Measurements from ENCODE around the gene CD209. TPM values are rescaled to one million over a fixed set of nuclear protein-coding genes. Genes with fewer than 3 reads are reported as not detected.

Gene CD209
- total and polyA plus RNA-seq, 12 donors: 0.67 to 50.6 (median 14.8) TPM

DNA sequence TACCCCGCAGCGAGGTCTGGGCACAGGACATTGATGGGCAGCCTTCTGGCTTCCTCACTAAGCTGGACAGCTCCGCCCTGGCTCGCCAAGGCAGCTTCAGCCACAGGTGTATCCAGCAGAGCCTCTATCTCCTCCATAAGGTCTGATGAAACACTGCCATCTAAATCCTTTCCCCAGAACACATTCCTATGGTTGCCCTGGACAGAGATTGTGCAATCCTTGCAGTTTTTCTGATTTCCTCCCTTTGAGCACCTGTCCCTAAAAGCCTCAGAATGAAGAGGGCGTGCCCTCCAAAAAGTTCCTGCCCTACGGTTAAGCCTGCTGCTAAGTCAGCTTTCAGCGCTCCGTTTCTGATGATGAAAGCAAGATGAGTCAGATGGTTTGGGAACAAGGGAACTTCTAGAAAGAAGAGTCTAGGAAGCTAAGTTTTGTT is 36.7 kb upstream of the CD209 start:
- no peaks in the 10 kb centered on the region for H3K27me3 ChIP-seq
- peak overlapping the region in 1 of 5 donors; percentile 26 for H3K27ac ChIP-seq
- no peaks in the 10 kb centered on the region for H3K36me3 ChIP-seq (replicated peaks in 1 of 2)
- H3K4me1 ChIP-seq (replicated peaks in 1 of 2): peaks cover 2 to 19% of the 10 kb centered on the region in 2 donors
- WGBS, 4 donors: 8 to 32% (median 27%) methylated on average over 5 to 8 of the region's 8 CpGs
- peak in 6 of 7 donors; percentile 55 to 77 (median 64) for DNase-seq
- TF ChIP-seq, protein P1, sequence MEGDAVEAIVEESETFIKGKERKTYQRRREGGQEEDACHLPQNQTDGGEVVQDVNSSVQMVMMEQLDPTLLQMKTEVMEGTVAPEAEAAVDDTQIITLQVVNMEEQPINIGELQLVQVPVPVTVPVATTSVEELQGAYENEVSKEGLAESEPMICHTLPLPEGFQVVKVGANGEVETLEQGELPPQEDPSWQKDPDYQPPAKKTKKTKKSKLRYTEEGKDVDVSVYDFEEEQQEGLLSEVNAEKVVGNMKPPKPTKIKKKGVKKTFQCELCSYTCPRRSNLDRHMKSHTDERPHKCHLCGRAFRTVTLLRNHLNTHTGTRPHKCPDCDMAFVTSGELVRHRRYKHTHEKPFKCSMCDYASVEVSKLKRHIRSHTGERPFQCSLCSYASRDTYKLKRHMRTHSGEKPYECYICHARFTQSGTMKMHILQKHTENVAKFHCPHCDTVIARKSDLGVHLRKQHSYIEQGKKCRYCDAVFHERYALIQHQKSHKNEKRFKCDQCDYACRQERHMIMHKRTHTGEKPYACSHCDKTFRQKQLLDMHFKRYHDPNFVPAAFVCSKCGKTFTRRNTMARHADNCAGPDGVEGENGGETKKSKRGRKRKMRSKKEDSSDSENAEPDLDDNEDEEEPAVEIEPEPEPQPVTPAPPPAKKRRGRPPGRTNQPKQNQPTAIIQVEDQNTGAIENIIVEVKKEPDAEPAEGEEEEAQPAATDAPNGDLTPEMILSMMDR (IDR thresholded peaks at IDR 0.05): no peak
- no peak for TF ChIP-seq POLR2A (IDR thresholded peaks at IDR 0.05)
- H3K4me3 ChIP-seq: no peak overlapping the region
- H3K9me3 ChIP-seq (replicated peaks in 1 of 3): no peaks in the 10 kb centered on the region
- intact Hi-C loops (cut with DNase I): no loop called here

GRCh38 chr19:7781157-7781556 is 33.8 kb upstream of the CD209 start:
- H3K27me3 ChIP-seq: no peaks in the 10 kb centered on the region
- TF ChIP-seq, protein P1 (IDR thresholded peaks at IDR 0.05): no peak
- no peak for TF ChIP-seq POLR2A (IDR thresholded peaks at IDR 0.05)
- intact Hi-C loops (cut with DNase I): no loop called here
- H3K27ac ChIP-seq: no peak overlapping the region
- no peaks in the 10 kb centered on the region for H3K36me3 ChIP-seq (replicated peaks in 1 of 2)
- no peaks in the 10 kb centered on the region for H3K9me3 ChIP-seq (replicated peaks in 1 of 3)
- H3K4me3 ChIP-seq: no peak overlapping the region
- WGBS, 4 donors: 66 to 76% (median 72%) methylated on average over 12 of the region's 12 CpGs
- H3K4me1 ChIP-seq (replicated peaks in 1 of 2): no peaks in the 10 kb centered on the region
- DNase-seq: no peak

DNA sequence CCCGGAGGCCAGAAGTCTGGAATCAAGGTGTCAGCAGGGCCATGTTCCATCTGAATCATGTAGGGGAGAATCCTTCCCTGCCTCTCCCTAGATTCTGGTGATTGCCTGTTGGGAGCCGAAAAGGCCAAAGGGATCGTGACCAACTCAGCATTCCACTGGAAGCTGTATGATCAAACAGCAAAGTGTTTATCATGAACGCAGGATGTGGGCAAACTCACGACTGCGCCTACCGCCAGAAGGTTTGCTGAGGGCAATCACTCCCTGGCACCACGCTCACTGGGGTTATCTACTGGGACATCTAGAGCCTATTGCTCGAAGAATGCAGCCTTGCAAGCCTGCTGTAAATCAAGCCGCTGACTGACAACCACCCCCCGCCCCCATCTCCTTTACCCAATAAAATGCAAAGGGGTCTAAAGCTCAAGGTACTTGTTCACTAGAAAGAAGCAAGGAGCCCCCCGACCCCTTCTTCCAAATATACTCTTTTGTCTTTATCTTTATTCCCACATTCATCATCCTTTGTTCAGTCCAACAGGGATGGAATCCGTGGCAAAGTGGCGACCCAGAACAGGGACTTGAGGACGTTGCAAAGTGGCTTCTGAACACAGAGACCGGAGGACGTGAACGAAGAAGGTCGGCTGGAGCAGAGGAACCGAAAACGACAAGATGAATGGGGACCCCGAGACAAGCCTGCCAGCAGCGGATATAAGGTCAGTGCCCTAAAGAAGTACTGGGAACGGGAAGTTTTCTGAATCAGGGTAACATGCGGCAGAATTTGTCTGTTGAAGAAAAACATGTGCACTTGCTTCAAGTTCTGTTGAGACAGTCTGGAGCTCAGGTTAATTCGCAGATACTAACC is 32.5 kb upstream of the CD209 start:
- Histone ChIP-seq H3K4me3 (no peak overlapping the region), H3K27ac (no peak overlapping the region), H3K4me1 (replicated peaks in 1 of 2) (no peaks in the 10 kb centered on the region), H3K27me3 (no peaks in the 10 kb centered on the region), H3K9me3 (replicated peaks in 1 of 3) (no peaks in the 10 kb centered on the region), H3K36me3 (replicated peaks in 1 of 2) (no peaks in the 10 kb centered on the region)
- DNase-seq: no peak
- intact Hi-C loops (cut with DNase I): no loop called here
- no peak for TF ChIP-seq POLR2A (IDR thresholded peaks at IDR 0.05)
- TF ChIP-seq, protein P1 (IDR thresholded peaks at IDR 0.05): no peak
- WGBS, 4 donors: 78 to 84% (median 83%) methylated on average over 26 of the region's 26 CpGs

GRCh38 chr19:7778081-7778480 is 30.7 kb upstream of the CD209 start:
- Histone ChIP-seq H3K9me3 (replicated peaks in 1 of 3) (no peaks in the 10 kb centered on the region), H3K4me1 (replicated peaks in 1 of 2) (no peaks in the 10 kb centered on the region), H3K27me3 (no peaks in the 10 kb centered on the region), H3K4me3 (no peak overlapping the region), H3K27ac (no peak overlapping the region), H3K36me3 (replicated peaks in 1 of 2) (no peaks in the 10 kb centered on the region)
- intact Hi-C loops (cut with DNase I): no loop called here
- TF ChIP-seq, protein P1 (IDR thresholded peaks at IDR 0.05): no peak
- TF ChIP-seq POLR2A (IDR thresholded peaks at IDR 0.05): no peak
- WGBS, 4 donors: 59 to 78% (median 64%) methylated on average over 5 of the region's 5 CpGs
- DNase-seq: peak in 2 of 7 donors; percentile 18 to 52
